SIG-M5 treated with dmso at 0.1 percent for 504 hours (cell line): Measurements from ENCODE around the gene ATP11C.

Source experiments
- DNase-seq: peaks from one replicate; lab custom pipeline; 2025; ENCODE audit not compliant: unreplicated experiment; lab: John Stamatoyannopoulos, UW

The ATP11C gene

DNA sequence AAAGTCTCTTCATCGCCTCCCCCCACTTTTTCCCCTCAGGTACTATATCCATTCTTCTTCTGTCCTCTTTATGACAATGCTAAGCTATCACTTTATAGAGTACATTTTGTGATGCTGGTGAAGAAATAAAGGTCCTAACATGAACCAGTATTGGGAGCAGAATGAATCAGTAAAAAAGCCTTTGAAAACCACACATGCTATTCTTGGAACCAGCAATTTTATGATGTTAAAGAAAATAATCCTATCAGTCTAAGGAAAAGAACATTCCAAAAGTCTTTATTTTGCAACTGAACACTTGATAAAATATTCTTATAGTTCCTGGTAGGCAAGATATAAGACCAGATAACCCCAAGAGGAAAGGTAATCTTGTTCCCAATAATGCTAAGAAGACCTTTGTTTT lies 117.1 kb downstream of the ATP11C start:
- no peak for DNase-seq

DNA sequence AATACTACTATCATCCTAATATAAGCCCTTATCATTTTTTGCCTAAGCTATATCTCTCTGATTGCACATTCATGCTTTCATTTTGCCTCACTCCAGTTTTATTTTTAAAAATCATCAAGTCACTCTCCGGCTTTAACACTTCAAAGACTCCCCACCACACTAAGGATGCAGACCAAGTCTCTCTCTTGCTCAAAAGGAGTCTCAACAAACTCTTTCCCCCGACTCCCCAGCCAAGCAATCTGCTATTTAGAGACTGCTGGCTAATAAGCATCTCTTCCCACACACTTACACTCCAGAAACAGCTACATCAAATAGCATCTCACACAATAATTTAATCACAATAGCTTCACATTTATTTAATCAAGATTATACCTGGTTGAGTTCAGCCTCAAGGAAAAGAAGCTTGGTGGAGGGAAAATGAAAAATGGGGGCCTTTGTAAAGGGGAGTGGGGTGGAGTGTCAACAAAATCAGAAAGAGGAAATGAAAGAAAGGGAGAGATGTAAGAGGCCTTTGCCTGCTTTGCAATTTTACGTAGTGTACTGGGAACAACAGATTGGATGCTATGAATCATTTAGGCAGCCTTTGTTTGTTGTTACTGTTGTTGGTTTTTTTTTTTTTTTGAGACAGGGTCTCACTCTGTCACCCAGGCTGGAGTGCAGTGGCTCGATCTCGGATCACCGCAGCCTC lies 120.8 kb downstream of the ATP11C start:
- no peak for DNase-seq

DNA sequence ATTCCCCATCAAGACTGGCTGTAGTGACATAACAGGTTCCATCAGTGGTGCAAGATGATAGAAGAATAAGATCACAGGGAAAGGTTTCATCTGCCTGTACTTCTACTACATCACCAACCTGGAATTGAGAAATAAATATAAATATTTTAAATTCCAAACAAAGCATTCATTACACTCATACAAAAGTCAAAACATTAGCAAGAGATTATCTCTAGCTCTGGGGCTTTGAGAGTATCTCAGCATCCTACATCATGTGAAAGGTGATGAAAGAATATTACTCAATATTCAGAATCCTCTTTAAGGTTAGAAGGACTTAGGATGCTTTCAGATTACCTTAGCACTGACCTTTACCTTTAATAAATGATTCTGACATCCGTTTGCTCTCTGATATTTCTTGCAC lies 128.4 kb downstream of the ATP11C start:
- DNase-seq = no peak

DNA sequence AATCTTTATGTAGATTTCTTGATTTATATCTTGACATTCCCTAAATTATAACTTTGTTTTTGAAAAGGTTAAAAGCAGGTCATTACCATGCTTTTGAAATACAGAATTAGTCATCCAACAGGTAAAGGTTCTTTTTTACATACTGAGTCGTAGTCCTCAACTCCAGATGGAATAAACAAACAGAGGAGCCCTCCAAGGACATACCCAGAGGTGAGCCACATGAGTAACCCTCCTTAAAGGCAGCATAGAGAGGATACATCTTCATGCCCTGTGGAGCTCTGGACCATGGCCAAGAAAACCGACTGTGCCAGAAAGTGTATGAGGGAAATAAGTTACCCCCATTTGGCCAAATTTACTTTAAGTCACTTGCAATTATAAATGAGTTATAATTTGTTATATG lies 129.6 kb downstream of the ATP11C start:
- DNase-seq = no peak

DNA sequence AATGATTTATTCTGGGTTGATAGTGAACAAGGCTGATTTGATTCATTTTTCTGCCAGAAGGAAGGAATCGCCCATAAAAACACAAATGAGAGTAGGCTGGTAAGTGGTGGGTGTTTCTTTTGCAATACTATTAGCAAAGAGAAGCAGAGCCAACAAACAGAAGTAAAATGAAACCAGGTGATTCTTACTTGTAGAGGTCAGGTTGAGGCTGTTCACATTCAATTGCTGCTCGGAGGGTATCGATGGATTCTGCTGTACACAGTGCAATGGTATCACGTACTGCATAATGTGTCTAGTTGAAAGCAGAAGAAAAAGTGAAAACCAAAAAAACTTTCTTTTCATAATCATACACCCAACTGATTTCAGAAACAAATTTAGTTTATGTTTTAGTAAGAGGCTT lies 130.8 kb downstream of the ATP11C start:
- no peak for DNase-seq

DNA sequence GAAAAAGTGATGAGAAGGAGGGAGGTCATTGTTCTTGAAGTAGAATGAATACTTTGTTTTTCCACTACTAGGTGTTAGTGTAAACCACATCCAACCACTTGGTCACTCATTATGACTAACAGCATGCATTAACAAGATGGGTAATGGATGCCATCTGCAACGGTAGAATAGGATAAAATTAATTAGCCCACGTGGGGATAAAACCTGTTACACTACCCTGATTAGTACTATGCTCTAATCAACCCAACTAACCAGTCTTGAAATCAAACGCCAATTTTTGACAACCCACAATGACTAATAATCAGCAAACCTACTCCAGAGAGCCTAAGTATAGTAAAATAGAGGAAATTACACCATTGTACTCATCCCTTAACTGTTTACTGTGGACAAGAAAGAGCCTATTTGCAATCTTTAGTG lies 131.4 kb downstream of the ATP11C start:
- DNase-seq = no peak

DNA sequence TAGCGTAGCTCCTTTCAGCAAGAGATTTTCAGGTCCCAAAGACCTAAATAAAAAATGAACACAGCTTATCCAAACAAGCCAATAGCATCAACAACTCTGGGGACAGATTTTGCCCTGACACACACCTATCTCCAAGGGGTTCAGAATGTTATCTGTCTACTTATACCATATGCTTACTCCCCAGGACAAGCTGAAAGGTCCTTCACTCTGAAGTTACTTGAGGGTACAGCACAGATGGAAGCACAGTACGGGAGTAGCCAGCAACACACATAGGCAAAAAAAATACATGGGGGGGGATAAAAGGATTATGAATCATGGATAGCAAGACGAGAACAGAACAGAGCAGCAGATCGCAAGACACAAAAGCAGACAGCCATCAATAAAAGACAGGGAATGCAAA lies 134.2 kb downstream of the ATP11C start:
- no peak for DNase-seq

DNA sequence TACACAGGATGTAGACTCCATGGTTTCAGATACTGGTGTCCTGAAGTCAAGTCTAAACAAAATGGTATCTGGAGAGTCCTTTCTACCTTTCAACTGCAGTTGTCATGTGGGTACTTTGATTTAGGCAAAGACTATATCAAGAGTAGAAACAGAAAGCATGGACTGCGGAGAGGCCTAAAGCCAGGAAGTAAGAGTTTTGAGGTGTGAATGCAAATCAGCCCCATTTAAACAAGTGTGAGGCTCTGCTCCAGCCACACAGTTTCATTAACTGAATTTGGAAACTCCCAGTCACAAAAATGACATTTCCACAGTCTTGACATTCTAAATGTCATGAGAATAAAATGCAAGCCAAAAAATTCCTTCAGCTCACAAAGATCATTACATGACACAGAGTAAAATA lies 137.7 kb downstream of the ATP11C start:
- no peak for DNase-seq

DNA sequence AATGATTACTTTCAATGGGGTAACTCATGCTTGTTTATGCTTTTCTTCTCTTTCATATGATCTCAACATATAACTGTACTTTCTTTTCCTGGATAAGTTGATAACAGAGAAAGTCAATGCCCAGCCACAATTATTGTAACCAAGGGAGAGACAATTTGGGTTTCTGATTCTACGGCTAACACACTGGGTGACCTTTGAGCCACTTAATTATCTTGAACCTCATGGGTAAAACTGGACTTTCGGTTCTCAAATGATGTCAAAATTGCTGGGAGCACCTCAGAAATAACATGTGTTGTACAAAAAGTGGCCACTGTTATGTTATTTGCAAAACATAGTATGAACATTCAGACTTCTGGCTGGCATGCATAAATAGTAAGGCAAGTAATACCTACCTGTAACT lies 145.3 kb downstream of the ATP11C start:
- no peak for DNase-seq

DNA sequence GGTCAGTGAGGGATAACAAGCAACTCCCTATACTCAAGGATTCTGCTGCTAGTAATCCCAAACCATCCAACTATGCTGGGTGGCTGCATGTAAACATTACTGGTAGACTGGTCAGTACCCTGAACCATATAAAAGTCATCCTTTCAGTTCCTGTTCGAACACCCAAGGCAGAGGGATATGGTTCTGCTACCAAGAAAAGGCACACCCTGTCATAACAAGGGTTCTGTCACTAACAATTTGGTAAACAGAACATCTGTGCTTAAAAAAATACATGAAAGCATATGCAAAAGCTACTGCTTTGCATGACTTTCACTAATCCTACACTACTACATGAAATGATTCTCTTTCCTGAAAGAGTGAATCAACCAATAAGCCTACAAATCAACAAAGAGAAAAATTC lies 148.0 kb downstream of the ATP11C start:
- no peak for DNase-seq

DNA sequence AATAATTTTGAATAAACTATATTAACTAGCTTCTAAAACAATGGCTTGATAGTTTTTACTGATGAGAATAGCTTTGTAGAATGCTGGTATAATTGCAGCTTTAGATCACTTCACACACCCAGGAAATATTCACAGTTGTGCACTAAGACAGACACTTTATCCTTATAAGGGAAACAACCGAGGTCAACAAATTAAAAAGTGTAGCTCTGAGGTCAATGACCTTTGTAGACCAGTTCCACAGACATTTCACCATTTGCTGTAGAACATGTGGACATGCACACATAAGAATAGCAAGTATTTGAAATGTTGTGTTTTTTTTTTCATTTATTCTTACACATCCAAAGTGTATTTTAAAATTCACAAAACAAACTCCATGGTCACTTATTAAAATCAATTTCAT lies 148.9 kb downstream of the ATP11C start:
- DNase-seq = no peak

DNA sequence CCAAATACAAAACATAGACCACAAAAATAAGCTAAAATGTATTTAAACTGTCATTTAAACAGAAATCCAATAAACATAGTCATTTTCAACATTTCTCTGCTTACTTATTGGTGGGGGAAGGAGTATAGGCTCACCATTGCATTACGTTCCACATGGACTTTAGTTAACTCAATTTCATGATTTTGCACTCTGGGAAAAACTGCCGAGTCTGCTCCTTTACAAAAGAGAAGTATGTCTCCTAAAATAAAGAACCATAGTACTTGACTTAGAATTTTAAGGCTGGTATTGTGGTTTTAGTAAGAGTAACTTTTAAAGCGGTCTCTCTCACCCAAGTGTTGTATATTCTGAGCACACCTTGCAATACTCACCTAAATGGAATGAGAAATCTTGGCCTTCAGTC lies 149.8 kb downstream of the ATP11C start:
- DNase-seq = no peak

DNA sequence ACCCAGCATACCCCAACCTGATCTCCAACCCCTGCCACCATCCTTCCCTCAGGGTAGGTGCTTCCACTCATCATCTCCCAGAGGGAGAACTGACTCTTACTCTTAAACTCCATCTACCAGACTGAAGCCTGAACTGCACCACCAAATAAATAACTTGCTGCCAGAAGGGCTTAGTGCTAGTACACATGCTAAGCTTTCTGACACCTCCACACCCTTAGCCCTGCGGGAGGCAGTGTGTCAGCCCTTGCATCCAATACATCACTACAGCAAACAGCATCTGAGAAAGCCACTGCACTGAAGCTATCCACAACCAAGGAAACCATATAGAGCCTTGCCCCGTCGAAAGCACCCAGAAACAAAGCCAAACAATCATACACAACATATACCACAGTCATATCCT lies 156.3 kb downstream of the ATP11C start:
- no peak for DNase-seq

DNA sequence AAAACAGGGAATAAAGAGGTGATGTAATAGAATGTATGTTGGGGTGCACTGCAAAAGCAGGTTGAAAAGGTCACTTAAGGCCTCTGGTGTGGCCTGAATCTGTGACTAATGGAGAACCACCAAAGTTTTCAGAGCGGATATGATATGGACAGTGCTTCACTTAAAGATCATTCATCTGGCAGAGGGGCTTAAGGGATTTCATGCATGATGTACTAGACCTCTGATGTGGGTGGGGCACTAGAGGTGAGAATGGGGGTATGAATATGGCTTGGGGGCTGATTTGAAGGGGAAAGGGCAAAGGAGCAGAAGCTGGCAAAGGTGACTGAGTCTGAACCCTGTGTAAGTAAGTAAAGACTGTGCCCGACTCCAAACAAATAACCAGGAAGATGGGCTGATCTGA lies 162.5 kb downstream of the ATP11C start:
- DNase-seq = no peak

DNA sequence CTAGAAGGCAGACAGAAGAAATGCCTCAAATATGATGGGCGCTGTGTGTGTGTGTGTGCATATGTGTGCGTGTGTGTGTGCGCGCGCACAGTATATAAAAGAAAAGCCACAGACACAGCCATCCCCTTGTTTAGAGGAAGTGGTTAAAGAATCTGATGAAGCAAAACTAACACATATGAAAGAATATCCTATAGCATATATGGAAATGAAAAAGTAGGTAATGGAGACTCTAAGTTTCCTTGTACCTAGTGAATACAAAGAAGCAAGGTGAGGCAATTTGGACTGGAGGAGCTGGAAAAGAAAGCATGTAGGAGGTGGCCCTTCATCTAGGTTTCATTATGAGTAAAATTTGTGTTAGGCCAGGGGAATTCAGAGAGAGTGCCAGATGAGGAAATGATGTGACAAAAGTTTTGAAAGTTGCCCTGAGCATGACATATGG lies 166.3 kb downstream of the ATP11C start:
- no peak for DNase-seq

DNA sequence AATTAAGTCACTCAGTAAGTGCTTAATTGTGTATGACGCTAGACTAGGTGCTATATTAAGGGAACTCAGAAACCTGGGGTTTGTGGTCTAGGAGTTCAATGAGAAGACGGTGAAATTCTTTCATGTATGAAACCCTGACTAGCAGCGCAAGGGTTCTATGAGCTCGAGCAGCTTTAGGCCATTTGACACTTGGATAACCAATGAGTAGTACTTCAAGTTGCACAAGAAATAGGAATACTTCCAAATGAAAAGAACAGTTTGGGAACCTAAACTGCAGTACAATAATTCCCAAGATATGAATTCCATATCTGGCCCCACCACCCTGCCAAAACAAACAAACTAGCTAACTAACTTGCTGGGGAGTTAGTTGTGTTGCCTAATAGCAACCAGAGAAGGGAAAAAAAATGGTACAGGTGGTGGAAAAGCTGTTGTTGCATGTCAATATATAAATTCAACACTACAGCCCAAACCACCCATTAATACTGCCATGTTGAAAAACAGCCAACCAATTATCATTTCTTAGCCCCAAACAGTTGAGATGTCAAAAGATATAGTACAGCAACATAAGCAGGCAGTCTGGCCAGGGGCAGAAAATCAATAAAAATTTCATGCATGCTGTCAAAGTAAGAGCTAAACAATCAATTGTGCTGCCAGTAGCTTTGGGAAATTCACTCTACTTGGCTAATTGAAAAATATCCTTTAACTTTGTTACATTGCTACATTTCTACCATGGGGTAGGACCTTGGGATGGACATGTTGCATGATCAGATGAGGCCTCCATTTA lies 170.3 kb downstream of the ATP11C start:
- DNase-seq = no peak

DNA sequence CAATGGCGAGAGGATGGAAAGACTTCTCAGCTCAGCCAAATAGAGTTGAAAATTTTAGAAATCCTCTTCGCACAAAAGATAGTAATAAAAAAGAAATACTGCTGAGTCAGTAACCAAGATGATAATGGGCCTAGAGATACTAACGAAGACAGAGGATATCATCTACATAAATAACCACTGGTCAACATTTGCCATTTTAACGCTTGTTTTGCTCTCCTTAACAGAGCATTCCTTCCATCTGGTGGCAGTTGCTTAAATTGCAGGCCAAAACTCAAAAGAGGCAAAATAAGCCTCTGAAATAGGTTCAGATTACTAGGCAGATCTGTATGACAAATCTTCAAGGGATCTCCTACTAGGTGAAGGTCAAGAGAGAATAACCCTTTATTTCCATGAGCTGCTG lies 173.2 kb downstream of the ATP11C start:
- no peak for DNase-seq

DNA sequence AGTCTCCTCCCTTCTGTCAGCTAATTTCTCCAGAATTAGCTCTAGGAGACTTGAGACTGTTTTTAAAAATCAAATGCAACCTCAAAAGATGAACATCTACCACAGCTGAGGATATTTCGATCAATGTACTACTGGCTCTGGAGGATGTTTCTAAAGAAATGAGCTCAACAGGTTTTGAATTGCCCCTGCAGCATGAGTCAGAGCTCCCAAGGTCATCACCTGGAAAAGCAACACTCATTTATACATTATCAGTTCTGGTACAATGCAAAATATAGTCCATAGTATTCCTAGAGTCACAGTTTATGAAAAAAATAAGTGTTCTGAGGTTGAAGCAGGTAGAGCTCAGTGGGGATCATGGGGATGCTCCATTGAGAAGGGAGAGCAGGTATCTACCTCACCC lies 174.0 kb downstream of the ATP11C start:
- DNase-seq = no peak

DNA sequence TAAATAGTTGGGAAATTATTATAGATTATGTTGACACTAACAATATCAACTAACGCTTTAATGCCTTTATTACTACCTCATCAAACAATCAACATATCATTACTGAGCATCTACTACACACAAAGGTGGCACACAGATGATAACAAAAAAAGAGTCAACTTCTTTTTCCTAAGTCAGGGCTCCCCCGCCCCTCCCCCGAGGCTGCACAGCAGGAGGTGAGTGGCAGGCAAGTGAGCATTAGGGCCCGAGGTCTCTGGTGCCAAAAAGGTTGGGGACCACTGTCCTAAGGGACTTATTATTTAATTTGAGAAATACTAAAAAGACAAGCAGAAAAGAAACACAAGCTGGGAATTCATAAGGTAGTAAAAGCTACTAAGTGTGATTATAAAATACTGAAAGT lies 174.6 kb downstream of the ATP11C start:
- DNase-seq = no peak

DNA sequence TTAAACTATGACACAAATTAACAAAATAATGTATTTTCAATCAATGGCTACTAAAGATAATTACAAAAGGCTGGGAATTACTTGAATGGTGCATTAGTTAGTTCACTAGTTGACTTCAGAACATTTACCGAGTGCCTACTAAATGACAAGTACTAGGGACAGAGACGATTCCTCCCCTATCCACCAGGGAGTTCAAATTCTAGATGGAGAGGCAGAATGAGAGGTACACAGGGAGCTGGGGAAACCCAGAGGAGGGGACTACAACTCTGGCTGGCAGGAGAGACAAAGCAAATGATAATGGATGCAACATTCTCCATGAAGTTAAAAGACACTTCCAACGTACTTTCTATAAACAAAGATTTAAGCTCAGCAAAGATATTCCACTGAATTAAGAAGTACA lies 181.8 kb downstream of the ATP11C start:
- no peak for DNase-seq

DNA sequence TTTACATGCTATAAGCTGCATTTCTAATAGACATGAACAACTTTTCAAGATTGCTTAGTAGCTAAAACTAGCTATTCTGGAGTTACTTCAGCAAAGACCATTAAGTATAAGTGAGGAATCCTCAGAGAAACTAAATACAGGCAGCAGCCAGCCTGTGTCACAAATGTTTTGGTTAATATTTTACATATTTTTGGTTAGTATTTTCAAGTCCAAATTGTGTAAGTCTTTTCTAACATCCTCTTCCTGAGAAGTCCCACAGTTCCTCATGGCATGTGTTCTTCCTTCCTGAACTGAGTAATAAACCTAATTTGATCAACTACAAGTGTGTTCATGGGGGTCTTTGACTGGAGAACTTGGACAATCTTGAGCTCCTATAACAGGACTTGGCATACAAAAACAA lies 182.5 kb downstream of the ATP11C start:
- no peak for DNase-seq

DNA sequence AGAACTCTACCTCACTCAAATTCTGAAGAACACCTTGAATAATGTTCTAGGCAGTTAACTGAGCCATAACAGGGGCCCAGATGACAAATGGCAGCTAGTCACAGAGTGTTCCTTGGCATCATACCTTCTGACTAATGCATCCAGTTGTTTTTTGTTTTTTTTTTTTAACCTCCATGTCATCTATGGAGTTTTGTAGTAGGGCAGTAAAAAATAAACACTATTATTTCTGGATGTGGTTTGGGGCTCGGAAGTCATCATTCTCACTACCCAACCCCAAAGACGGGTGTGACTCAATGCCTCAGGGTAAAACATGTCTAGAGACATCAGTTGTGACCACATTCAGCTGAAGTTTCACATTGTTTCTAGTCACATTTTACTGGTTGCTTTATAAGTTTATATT lies 193.7 kb downstream of the ATP11C start:
- DNase-seq = no peak

DNA sequence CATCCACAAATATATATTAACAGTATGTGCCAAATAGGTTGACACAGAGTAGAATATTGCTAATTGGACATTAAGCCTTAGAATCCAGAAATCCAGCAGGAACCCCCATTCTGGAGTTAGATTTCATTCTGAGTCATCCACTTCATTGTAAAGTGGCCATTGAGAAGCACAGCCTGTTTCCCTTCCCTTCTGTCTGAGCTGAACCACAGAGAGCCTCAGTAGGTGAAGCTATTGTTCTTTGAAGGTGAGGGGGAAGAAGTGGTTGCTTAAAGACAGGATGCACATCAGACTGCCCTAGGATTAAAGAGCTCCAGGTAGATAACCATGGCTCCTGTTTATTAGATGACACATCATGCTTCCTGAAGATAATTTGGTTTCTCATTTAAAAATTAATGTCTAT lies 194.3 kb downstream of the ATP11C start:
- DNase-seq = no peak
